GM12878 (cell line): ENCODE results near the gene SMYD5. TPM values are rescaled to one million over a fixed set of nuclear protein-coding genes. Genes with fewer than 3 reads are reported as not detected.

Experiments used
- ATAC-seq: fragments of 200-7000 bp; cut with Tn5 transposase; 3 replicates; pipeline ENCODE4 v1.9.1; 2020; ENCODE audit warnings: mild to moderate bottlenecking, moderate library complexity
- BruUV-seq: library from RNA; stranded (reverse); fragments of 400-500 nt; replicated peaks from 2 replicates; lab custom pipeline; 2021; lab: Mats Ljungman, UMichigan
- CTCF ChIA-PET: fragments of 300-600 bp; sonication (Branson Sonifier 250); formaldehyde crosslinking; extraction: SDS; loops from one replicate; lab custom pipeline; 2021; ENCODE audit warnings: inconsistent platforms; lab: Yijun Ruan, JAX
- POLR2A ChIA-PET: fragments of 350-600 bp; formaldehyde crosslinking; extraction: SDS; loops from one replicate; lab custom pipeline; 2021; ENCODE audit warnings: inconsistent platforms; lab: Charles Lee
- RAD21 ChIA-PET: fragments of 300-600 bp; sonication (Branson Sonifier 250); formaldehyde crosslinking; loops from one replicate; lab custom pipeline; 2023; ENCODE audit warnings: antibody characterized with exemption; ENCODE audit not compliant: unreplicated experiment; lab: Charles Lee
- SMC1A ChIA-PET: fragments of 300-600 bp; sonication (Branson Sonifier 250); formaldehyde crosslinking; loops from one replicate; lab custom pipeline; 2023; ENCODE audit not compliant: unreplicated experiment, uncharacterized antibody; lab: Charles Lee
- DNase-seq: peaks from one replicate; pipeline ENCODE4 v3.0.0-alpha.2; 2011; ENCODE audit warnings: low read depth, low spot score
- FAIRE-seq: peaks from 3 replicates; lab custom pipeline; 2011; peaks lifted over from hg19 to GRCh38; lab: Jason Lieb, UNC
- H2AFZ ChIP-seq: 2 replicates; pipeline ENCODE4 v1.6.0; 2011; ENCODE audit warnings: low read depth, low read length, control low read depth; ENCODE audit not compliant: control insufficient read depth
- H3K27ac ChIP-seq: 2 replicates; pipeline ENCODE4 v1.5.1; 2011; ENCODE audit warnings: control low read depth; ENCODE audit not compliant: control insufficient read depth, insufficient read depth
- H3K27me3 ChIP-seq, 2 experiments: replicated peaks in 1 of 2; 2 replicates each; pipeline versions ENCODE4 v1.6.0 to v1.6.1; 2011; ENCODE audit warnings: low read length in 1 of 2; ENCODE audit not compliant: control insufficient read depth in 2 of 2, insufficient read depth in 2 of 2
- H3K36me3 ChIP-seq, 2 experiments: 2 replicates each; pipeline ENCODE4 v1.5.1; 2011; ENCODE audit warnings: low read length in 1 of 2; ENCODE audit not compliant: control insufficient read depth in 2 of 2, insufficient read depth in 2 of 2
- H3K4me1 ChIP-seq: 2 replicates; pipeline ENCODE4 v1.6.1; 2011; ENCODE audit warnings: mild to moderate bottlenecking, low read length, moderate library complexity, mixed read lengths; ENCODE audit not compliant: control insufficient read depth, insufficient read depth
- H3K4me2 ChIP-seq: 2 replicates; pipeline ENCODE4 v1.6.0; 2011; ENCODE audit warnings: control low read depth; ENCODE audit not compliant: control insufficient read depth, insufficient read depth
- H3K4me3 ChIP-seq: fragments of 200-600 bp; sonication (generic); 2 replicates; pipeline ENCODE4 v1.5.1; 2016
- H3K79me2 ChIP-seq: 2 replicates; pipeline ENCODE4 v1.6.0; 2011; ENCODE audit warnings: low read length; ENCODE audit not compliant: control insufficient read depth, insufficient read depth
- H3K9ac ChIP-seq: 2 replicates; pipeline ENCODE4 v1.8.0; 2011; ENCODE audit warnings: low read length, control low read depth, mixed read lengths; ENCODE audit not compliant: control insufficient read depth, insufficient read depth
- H3K9me3 ChIP-seq: replicated peaks from 3 replicates; pipeline ENCODE4 v1.5.1; 2011; ENCODE audit warnings: mild to moderate bottlenecking, low read length; ENCODE audit not compliant: control insufficient read depth, insufficient read depth
- H4K20me1 ChIP-seq: 2 replicates; pipeline ENCODE4 v1.6.0; 2011; ENCODE audit not compliant: control insufficient read depth, insufficient read depth
- ELK1 ChIP-seq: IDR thresholded peaks from 2 replicates; pipeline ENCODE4 v1.6.1; 2012; ENCODE audit warnings: low read depth, low read length, improper control_type of control experiment
- GATAD2B ChIP-seq: fragments of 450-650 bp; conservative IDR thresholded peaks from 2 replicates; pipeline ENCODE4 v1.6.1; 2017; ENCODE audit warnings: low read depth, mild to moderate bottlenecking, moderate library complexity
- KAT2A ChIP-seq: conservative IDR thresholded peaks from 2 replicates; pipeline ENCODE4 v1.6.1; 2011; ENCODE audit warnings: low read depth, low read length; ENCODE audit not compliant: control insufficient read depth
- MEF2A ChIP-seq: IDR thresholded peaks from 2 replicates; pipeline ENCODE4 v1.6.1; 2011; ENCODE audit warnings: low read depth, mild to moderate bottlenecking, low read length, moderate library complexity; ENCODE audit not compliant: insufficient read depth
- REST ChIP-seq: IDR thresholded peaks from 2 replicates; pipeline ENCODE4 v1.6.1; 2012; ENCODE audit warnings: mild to moderate bottlenecking, low read depth, low read length
- RUNX3 ChIP-seq: IDR thresholded peaks from 2 replicates; pipeline ENCODE4 v1.6.1; 2012; ENCODE audit warnings: low read length, inconsistent platforms
- STAT1 ChIP-seq: fragments of 450-650 bp; conservative IDR thresholded peaks from 2 replicates; pipeline ENCODE4 v1.6.1; 2014; ENCODE audit warnings: antibody characterized with exemption, mild to moderate bottlenecking
- TCF12 ChIP-seq: IDR thresholded peaks from 2 replicates; pipeline ENCODE4 v1.6.1; 2011; ENCODE audit warnings: low read depth, mild to moderate bottlenecking, low read length
- WRNIP1 ChIP-seq: IDR thresholded peaks from 2 replicates; pipeline ENCODE4 v1.6.1; 2011; ENCODE audit warnings: low read depth, low read length, improper control_type of control experiment, borderline replicate concordance
- ZBTB33 ChIP-seq: fragments of 450-650 bp; IDR thresholded peaks from 2 replicates; pipeline ENCODE4 v1.6.1; 2017; ENCODE audit warnings: mild to moderate bottlenecking
- ZNF687 ChIP-seq: fragments of 450-650 bp; IDR thresholded peaks from 2 replicates; pipeline ENCODE4 v1.6.1; 2017; ENCODE audit warnings: mild to moderate bottlenecking, moderate library complexity
- WGBS: methylation state at CpG from one replicate; pipeline ENCODE4 v1.1.6; 2016; ENCODE audit warnings: low lambda C conversion rate; ENCODE audit not compliant: insufficient replicate concordance, insufficient coverage; ENCODE audit errors: missing lambda C conversion rate; 5-methylcytosine and 5-hydroxymethylcytosine counted together
- in situ Hi-C: fragments of 300-500 bp; cut with MboI; formaldehyde crosslinking; loops from 9 replicates; pipeline ENCODE4 v1.14.3; 2018; ENCODE audit warnings: mixed read lengths
- intact Hi-C: fragments of 100-400 bp; cut with micrococcal nuclease; formaldehyde crosslinking; loops from one replicate; pipeline ENCODE4 v1.14.2; 2022; ENCODE audit not compliant: unreplicated experiment
- polyA plus RNA-seq, 11 experiments: library from polyadenylated mRNA; depleted of rRNA in 4 of 11; unstranded in 6 of 11; stranded (reverse) in 5 of 11; fragments of >200 nt; fragmentation: Nextera tagmentation in 4 of 11; fragmentation: Illumina TruSeq in 1 of 11; extraction: Ambion mirVana in 4 of 11; extraction: Trizol in 1 of 11; gene quantifications; 1 replicate in 1 of 11; 2 replicates in 10 of 11; pipeline versions ENCODE4 v1.2.1 to v1.2.3, GENCODE V29; 2011 to 2016; ENCODE audit warnings: inconsistent platforms in 2 of 11, missing spikeins in 2 of 11, low read depth in 1 of 11
- total RNA-seq, 4 experiments: library from RNA; depleted of rRNA in 3 of 4; stranded (reverse); fragments of >200 nt in 3 of 4; fragmentation: Illumina TruSeq in 1 of 4; extraction: Trizol in 1 of 4; gene quantifications; 2 replicates each; pipeline versions ENCODE4 v1.2.1 to v1.2.3, GENCODE V29; 2013 to 2021

Gene SMYD5
- total and polyA plus RNA-seq, 10 of the 15 experiments (the other 5 are each of a cell fraction or from before 2014, with no cell fraction given), result 6.1 to 35.3 (median 26.4) TPM

GRCh38 chr2:73212448-73213176, 1.4 kb upstream of the SMYD5 start:
- no peak overlapping the region for H3K4me2 ChIP-seq
- ChIA-PET POLR2A (interaction anchor here (0.7 to 2.6 kb wide), 4 partner anchors 22 to 127 kb away, joined by 4 to 14 read pairs (median 5); partner anchors contain the start of genes CCT7 and PRADC1), CTCF (interaction anchor here (0.6 to 4.3 kb wide), 48 partner anchors 8 to 517 kb away, joined by 3 to 79 read pairs (median 4); partner anchors contain the start of genes CCT7, EGR4, NOTO and PRADC1), RAD21 (interaction anchor here (0.6 to 2.8 kb wide), 10 partner anchors 9 to 320 kb away, joined by 3 to 28 read pairs (median 4); partner anchors contain the start of genes CCT7 and PRADC1), SMC1A (interaction anchor here (0.6 to 2.6 kb wide), 15 partner anchors 8 to 319 kb away, joined by 3 to 24 read pairs (median 4); partner anchors contain the start of gene CCT7)
- 37% methylated on average over 20 of the region's 20 CpGs for WGBS
- H3K4me1 ChIP-seq, result peaks cover 8% of the 10 kb centered on the region
- intact Hi-C loops, result loop anchor here (1.0 kb wide), 1 partner anchor 127 kb away; no protein-coding TSS in a partner anchor
- in situ Hi-C loops, result no loop called here
- H3K4me3 ChIP-seq, result no peak overlapping the region
- H3K9me3 ChIP-seq, result no peaks in the 10 kb centered on the region
- H3K79me2 ChIP-seq, result peaks cover 16% of the 10 kb centered on the region
- peak overlapping the region; percentile 72 for H2AFZ ChIP-seq
- no peaks in the 10 kb centered on the region for H3K27me3 ChIP-seq
- BruUV-seq, result no TSS peak
- no peak overlapping the region for H3K9ac ChIP-seq
- no peaks in the 10 kb centered on the region for H3K36me3 ChIP-seq
- FAIRE-seq (peak; percentile 92), DNase-seq (no peak), ATAC-seq (peak; percentile 86)
- H4K20me1 ChIP-seq, result no peaks in the 10 kb centered on the region
- no peak overlapping the region for H3K27ac ChIP-seq
- TF ChIP-seq KAT2A, result no peak
- no peak for TF ChIP-seq WRNIP1
- no peak for TF ChIP-seq ZNF687
- no peak for TF ChIP-seq MEF2A
- TF ChIP-seq GATAD2B, result no peak
- TF ChIP-seq STAT1, result no peak
- TF ChIP-seq ELK1, result no peak
- no peak for TF ChIP-seq ZBTB33
- TF ChIP-seq TCF12, result peak; percentile 59; the same call in 1 of the 2 replicates
- peak; percentile 19; the same call in 1 of the 2 replicates for TF ChIP-seq RUNX3
- TF ChIP-seq REST, result no peak
